ENCODE data around the gene CCNE1.
"Not testable (repeated sequence)": the region's sequence is repeated elsewhere in the genome, so short reads cannot be mapped to it uniquely, and the experiment has no call there.

The CCNE1 gene

GRCh38 chr19:29813642-29814041, 1.9 kb downstream of the CCNE1 start:
- no peak for DNase-seq

- DNase-seq = no peak
These were observed 3.4 kb downstream of the CCNE1 start for GRCh38 chr19:29815231-29815630.

DNA sequence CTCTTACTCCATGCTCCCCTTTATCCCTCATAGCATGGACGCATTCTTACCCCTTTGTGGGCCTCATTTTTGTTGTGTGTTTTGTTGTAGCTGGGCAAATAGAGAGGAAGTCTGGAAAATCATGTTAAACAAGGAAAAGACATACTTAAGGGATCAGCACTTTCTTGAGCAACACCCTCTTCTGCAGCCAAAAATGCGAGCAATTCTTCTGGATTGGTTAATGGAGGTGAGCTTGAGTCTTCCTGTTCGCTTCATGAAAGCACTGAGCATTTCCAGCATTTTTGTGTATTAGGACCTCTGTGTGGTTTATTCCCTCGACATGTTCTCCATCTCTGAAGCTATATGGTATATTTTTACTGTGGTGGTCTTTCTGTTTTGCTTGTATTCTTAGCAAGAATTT, 5.5 kb downstream of the CCNE1 start:
- no peak for DNase-seq

DNA sequence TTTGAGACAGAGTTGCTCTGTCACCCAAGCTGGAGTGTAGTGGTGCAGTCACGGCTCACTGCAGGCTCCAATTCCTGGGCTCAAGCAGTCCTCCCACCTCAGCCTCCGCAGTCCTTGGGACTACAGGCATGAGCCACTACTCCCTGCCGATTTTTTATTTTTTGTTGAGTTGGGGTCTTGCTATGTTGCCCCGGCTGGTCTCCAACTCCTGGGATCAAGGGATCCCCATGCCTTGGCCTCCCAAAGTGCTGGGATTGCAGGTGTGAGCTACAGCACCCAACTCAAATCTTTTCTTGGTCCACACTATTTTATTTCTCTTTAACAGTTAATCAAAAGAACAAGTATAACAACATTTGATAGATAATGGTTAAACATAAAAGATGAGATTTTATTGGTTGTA, 7.5 kb downstream of the CCNE1 start:
- DNase-seq = no peak

- DNase-seq = no peak
These were observed 8.2 kb downstream of the CCNE1 start for GRCh38 chr19:29819986-29820385.

DNA sequence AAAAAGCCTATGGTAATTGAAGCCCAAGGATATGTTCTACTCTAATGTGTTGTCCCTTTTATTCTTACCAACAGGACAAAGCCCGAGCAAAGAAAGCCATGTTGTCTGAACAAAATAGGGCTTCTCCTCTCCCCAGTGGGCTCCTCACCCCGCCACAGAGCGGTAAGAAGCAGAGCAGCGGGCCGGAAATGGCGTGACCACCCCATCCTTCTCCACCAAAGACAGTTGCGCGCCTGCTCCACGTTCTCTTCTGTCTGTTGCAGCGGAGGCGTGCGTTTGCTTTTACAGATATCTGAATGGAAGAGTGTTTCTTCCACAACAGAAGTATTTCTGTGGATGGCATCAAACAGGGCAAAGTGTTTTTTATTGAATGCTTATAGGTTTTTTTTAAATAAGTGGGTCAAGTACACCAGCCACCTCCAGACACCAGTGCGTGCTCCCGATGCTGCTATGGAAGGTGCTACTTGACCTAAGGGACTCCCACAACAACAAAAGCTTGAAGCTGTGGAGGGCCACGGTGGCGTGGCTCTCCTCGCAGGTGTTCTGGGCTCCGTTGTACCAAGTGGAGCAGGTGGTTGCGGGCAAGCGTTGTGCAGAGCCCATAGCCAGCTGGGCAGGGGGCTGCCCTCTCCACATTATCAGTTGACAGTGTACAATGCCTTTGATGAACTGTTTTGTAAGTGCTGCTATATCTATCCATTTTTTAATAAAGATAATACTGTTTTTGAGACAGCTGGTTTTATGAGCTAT, 12.0 kb downstream of the CCNE1 start:
- DNase-seq = no peak

DNA sequence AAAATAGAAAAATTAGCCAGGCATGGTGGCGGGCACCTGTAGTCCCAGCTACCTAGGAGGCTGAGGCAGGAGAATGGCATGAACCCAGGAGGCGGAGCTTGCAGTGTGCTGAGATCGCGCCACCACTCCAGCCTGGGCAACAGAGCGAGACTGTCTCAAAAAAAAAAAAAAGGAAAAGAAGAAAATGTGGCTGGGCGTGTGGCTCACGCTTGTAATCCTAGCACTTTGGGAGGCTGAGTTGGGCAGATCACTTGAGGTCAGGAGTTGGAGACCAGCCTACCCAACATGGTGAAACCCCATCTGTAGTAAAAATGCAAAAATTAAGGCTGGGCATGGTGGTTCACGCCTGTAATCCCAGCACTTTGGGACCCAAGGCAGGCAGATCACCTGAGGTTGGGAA, 13.5 kb downstream of the CCNE1 start:
- DNase-seq = not testable (repeated sequence)

DNA sequence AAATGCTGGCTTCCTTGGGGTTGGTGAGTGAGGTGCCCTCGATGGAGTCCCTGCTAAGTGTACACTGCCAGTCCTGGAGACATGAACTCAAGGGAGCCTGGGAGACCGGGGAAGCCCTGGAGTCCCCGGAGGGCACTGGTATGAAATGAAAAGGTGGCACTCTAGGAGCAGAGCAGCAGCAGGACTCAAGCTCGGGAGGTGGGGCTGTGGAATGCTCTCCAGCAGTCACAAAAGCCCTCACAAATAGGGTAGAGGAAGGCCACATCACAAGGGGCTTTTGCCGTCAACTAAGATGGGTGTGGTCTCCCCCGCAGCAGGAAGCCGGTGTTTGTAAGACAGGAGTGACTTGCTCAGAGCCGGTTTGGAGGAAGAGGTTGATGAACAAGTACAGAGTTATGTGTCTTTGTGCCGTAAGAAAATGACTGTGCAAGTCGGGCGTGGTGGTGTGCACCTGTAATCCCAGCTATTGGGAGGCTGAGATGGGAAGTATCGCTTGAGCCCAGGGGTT, 19.3 kb downstream of the CCNE1 start:
- no peak for DNase-seq

- DNase-seq = no peak
These were observed 19.9 kb downstream of the CCNE1 start for GRCh38 chr19:29831686-29832085.

DNA sequence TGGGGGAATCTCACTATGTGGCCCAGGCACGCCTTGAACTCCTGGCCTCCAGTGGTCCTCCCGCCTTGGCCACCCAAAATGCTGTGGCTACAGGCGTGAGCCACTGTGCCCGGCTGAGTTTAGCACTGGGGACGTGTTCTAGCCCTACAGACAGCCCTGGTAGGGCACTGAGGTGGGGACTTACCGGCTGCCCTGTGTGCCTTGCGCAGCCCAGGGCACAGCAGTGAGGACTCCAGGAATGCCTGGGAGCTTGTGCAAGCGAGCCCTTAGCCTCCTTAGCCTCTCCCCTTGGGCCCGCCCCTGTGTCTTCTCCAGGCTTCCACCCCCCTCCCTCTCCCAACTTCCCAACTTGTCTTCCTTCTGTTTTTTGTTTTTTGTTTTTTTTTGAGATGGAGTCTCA, 21.0 kb downstream of the CCNE1 start:
- no peak for DNase-seq

- no peak for DNase-seq
These were observed 21.9 kb downstream of the CCNE1 start for GRCh38 chr19:29833614-29834261.

DNA sequence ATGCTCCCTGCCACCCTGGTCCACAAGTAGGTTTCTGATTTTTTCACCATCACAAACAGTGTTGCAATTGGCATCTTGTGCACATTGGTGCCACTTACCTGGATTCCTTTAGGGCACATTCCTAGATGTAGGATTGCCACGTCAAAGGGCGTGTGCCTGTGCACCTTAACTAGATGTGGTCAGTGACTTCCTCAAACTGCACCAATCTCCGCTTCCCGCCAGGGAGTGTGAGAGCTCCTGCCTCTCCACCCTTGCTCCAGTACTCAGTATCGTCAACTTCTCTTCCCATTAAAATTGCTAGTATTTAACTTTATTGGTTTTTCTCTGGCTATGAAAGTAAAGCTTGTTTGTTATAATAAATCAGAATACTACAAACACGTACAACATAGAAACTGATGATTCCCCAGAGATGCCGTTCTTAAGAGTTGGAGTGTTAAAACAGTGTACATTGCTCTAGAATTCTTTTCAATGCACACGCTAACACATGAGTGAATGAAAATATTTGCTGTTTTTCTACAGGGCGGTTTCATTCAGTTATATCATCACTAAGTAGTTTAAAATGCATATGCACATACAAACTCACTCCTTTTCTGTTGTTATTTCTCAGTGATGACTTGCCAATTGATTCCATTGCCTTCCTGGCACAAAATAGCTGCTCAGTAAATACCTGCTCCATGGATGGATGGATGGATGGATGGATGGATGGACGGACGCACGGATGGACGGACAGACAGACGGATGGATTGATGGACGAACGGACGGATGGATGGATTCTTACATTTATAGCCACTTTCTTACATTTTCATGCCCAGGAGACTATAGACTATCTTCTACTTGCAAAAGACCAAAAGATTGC, 23.4 kb downstream of the CCNE1 start:
- DNase-seq = no peak

GRCh38 chr19:29836409-29836825, 24.6 kb downstream of the CCNE1 start:
- DNase-seq = no peak

DNA sequence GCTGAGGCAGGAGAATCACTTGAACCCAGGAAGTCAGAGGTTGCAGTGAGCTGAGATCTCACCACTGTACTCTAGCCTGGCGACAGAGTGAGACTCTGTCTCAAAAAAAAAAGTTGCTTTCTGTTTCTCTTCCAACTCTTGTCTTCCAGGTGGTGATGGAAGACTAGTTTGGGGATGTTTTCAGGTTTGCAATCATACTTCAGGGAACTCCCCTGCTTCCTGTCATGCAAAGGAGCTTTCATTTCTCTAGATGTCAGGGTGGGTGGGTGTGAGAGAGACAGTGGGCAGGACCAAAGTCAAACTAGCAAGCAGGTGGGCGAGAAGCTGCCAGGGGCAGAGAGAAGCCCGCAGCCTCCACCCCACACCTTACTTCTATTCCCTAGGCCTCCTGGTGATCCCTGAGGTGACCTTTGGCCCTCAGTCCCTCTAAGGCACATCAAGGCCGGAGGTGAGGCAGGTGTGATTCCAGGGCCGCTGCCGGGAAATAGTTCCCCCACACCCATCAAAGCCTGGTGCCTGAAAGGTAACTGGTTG, 25.7 kb downstream of the CCNE1 start:
- no peak for DNase-seq

DNA sequence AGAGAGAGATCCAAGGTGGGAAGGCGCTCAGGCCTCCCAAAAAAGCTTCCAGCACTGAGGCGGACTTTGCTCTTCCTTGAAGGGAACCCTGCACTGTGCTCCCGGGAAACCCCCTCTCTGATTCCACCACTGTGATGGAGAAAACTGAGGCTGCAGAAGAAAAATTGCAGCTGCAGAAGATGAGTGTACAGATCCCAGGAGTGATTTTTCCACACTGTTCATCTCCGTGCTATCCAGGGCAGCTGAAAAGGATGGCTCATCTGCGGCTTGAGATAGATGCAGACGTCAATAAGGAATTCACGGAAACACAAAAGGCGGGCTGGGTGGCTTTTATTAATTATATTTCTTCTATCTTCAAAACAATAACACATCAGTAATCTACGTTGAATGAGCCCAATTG, 26.2 kb downstream of the CCNE1 start:
- no peak for DNase-seq

GRCh38 chr19:29840066-29840950, 28.5 kb downstream of the CCNE1 start:
- peak in 1 of 51 donors; percentile 16 for DNase-seq

- DNase-seq = no peak
These were observed 29.4 kb downstream of the CCNE1 start for GRCh38 chr19:29841209-29841558.

- DNase-seq = peak in 1 of 51 donors; percentile 14
These were observed 30.0 kb downstream of the CCNE1 start for GRCh38 chr19:29841559-29842367.

- DNase-seq = no peak
These were observed 30.8 kb downstream of the CCNE1 start for GRCh38 chr19:29842471-29843179.

Measured in hypothalamus (tissue), 51 donors.